Endodermal cell (in vitro differentiated cells): Measurements from ENCODE around the gene ZNRF3. TPM values are rescaled to one million over a fixed set of nuclear protein-coding genes. Genes with fewer than 3 reads are reported as not detected.

Source experiments
- DNase-seq: peaks from one replicate; pipeline ENCODE4 v3.0.0-alpha.2; 2017
- H3K27ac ChIP-seq: 2 replicates; pipeline ENCODE4 v1.5.1; 2013; ENCODE audit warnings: mild to moderate bottlenecking, low read depth, low read length, moderate library complexity
- H3K27me3 ChIP-seq: 2 replicates; pipeline ENCODE4 v1.6.1; 2013; ENCODE audit warnings: mild to moderate bottlenecking, low read length, moderate library complexity; ENCODE audit not compliant: insufficient read depth, control insufficient read depth, poor library complexity, severe bottlenecking
- H3K36me3 ChIP-seq: 2 replicates; pipeline ENCODE4 v1.7.0; 2013; ENCODE audit warnings: mild to moderate bottlenecking, low read length, moderate library complexity; ENCODE audit not compliant: control insufficient read depth, insufficient read depth
- H3K4me1 ChIP-seq: one replicate; pipeline ENCODE4 v1.7.0; 2013; ENCODE audit warnings: low read length; ENCODE audit not compliant: control insufficient read depth, insufficient read depth
- H3K4me3 ChIP-seq: 2 replicates; pipeline ENCODE4 v1.5.1; 2013; ENCODE audit warnings: mild to moderate bottlenecking, low read length, moderate library complexity
- H3K9ac ChIP-seq: 2 replicates; pipeline ENCODE4 v1.6.1; 2013; ENCODE audit warnings: mild to moderate bottlenecking, low read length, moderate library complexity; ENCODE audit not compliant: poor library complexity, severe bottlenecking; ENCODE audit errors: extremely low read depth
- H3K9me3 ChIP-seq: 2 replicates; pipeline ENCODE4 v1.6.1; 2013; ENCODE audit warnings: mild to moderate bottlenecking, low read length, moderate library complexity; ENCODE audit not compliant: control insufficient read depth
- H3K27ac Mint-ChIP-seq: 2 replicates; pipeline ENCODE4 v1.8.0; 2020; ENCODE audit warnings: mixed read lengths
- H3K27me3 Mint-ChIP-seq: 2 replicates; pipeline ENCODE4 v1.8.0; 2021; ENCODE audit warnings: mild to moderate bottlenecking, mixed read lengths; ENCODE audit not compliant: insufficient read depth
- H3K36me3 Mint-ChIP-seq: 2 replicates; pipeline ENCODE4 v1.8.0; 2020; ENCODE audit warnings: low read depth, mixed read lengths
- H3K4me1 Mint-ChIP-seq: 2 replicates; pipeline ENCODE4 v1.8.0; 2020; ENCODE audit warnings: mixed read lengths
- H3K4me3 Mint-ChIP-seq: 2 replicates; pipeline ENCODE4 v1.8.0; 2020; ENCODE audit warnings: mild to moderate bottlenecking, moderate library complexity, mixed read lengths
- H3K9me3 Mint-ChIP-seq: 2 replicates; pipeline ENCODE4 v1.8.0; 2020; ENCODE audit warnings: mild to moderate bottlenecking, mixed read lengths
- WGBS, 2 experiments: methylation state at CpG; one replicate each; pipeline versions ENCODE4 v1.1.5 to v1.1.7; 2013; ENCODE audit warnings: missing lambda C conversion rate in 2 of 2, mixed read lengths in 1 of 2; ENCODE audit not compliant: insufficient coverage in 1 of 2, insufficient read length in 1 of 2; 5-methylcytosine and 5-hydroxymethylcytosine counted together
- total RNA-seq, 2 donors: library from RNA; stranded (reverse); fragmentation: NEBNext Ultra II Directional in 1 of 2; extraction: Animal tissue kit (Norgen Biotek cat#: 25700) in 1 of 2; gene quantifications; 2 replicates in 1 of 2; 3 replicates in 1 of 2; pipeline ENCODE4 v1.2.1, GENCODE V29; 2021
- TF ChIP-seq, protein P1 (sequence below): fragments of 200-600 bp; sonication (generic); conservative IDR thresholded peaks from 2 replicates; pipeline ENCODE4 v1.5.0; 2021; ENCODE audit warnings: antibody characterized with exemption, mild to moderate bottlenecking

ZNRF3 gene
- total RNA-seq, 2 donors from 2014 or later = 15.8 to 19.8 TPM

DNA sequence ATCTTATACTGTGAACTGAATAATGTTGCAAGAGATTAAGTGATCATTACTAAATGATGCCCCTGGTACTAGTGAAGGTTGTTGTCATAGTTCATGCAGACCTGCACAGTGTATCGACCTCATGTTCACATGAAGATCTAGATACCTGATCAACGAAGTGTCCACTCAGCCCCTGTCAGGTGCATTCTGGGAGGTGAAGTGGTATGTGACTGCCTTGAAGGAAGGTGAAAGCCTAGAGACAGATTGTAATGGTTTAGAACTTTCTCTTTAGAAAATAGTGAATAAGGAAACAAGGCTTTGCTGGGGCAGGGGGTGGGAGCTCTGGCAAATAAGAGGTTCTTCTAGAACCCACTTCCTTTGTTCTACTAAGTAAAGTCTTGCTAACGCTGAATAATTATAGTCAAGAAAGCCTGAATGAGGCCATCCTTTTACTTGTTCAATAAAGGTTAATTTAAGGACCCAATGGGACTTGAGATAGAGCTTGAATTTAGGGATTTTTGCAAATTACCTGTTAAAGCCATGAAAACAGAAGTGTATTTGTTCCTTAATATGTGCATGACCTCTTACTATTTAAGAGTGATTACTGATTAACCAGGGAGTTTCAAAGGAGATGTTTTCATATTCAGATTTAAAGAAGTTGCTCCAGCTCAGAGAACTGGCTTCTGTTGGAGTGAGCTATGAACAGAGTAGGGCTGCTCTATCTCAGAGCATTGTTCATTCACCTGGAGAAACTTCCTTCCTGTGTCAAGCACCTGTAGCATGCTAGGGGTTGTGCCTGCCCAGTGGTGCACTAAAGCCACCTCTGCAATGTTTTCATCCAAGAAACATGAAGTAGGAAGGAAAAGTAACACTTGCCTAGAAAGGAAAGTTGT lies 132.9 kb downstream of the ZNRF3 start:
- DNase-seq = no peak
- H3K4me3 Mint-ChIP-seq = no peak overlapping the region
- H3K27me3 Mint-ChIP-seq = no peaks in the 10 kb centered on the region
- peaks cover 22% of the 10 kb centered on the region for H3K36me3 Mint-ChIP-seq
- H3K36me3 ChIP-seq = peaks cover 19% of the 10 kb centered on the region
- H3K9ac ChIP-seq = no peak overlapping the region
- H3K4me1 Mint-ChIP-seq = peaks cover 30% of the 10 kb centered on the region
- peaks cover 3% of the 10 kb centered on the region for H3K9me3 Mint-ChIP-seq
- H3K4me1 ChIP-seq = peaks cover 8% of the 10 kb centered on the region
- no peak overlapping the region for H3K4me3 ChIP-seq
- H3K27ac ChIP-seq = no peak overlapping the region
- TF ChIP-seq, protein P1, sequence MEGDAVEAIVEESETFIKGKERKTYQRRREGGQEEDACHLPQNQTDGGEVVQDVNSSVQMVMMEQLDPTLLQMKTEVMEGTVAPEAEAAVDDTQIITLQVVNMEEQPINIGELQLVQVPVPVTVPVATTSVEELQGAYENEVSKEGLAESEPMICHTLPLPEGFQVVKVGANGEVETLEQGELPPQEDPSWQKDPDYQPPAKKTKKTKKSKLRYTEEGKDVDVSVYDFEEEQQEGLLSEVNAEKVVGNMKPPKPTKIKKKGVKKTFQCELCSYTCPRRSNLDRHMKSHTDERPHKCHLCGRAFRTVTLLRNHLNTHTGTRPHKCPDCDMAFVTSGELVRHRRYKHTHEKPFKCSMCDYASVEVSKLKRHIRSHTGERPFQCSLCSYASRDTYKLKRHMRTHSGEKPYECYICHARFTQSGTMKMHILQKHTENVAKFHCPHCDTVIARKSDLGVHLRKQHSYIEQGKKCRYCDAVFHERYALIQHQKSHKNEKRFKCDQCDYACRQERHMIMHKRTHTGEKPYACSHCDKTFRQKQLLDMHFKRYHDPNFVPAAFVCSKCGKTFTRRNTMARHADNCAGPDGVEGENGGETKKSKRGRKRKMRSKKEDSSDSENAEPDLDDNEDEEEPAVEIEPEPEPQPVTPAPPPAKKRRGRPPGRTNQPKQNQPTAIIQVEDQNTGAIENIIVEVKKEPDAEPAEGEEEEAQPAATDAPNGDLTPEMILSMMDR = no peak
- peaks cover 4% of the 10 kb centered on the region for H3K9me3 ChIP-seq
- peak overlapping the region; percentile 73 for H3K27ac Mint-ChIP-seq
- WGBS, 2 experiments = 93 to 96% methylated on average over 3 of the region's 3 CpGs
- no peaks in the 10 kb centered on the region for H3K27me3 ChIP-seq

DNA sequence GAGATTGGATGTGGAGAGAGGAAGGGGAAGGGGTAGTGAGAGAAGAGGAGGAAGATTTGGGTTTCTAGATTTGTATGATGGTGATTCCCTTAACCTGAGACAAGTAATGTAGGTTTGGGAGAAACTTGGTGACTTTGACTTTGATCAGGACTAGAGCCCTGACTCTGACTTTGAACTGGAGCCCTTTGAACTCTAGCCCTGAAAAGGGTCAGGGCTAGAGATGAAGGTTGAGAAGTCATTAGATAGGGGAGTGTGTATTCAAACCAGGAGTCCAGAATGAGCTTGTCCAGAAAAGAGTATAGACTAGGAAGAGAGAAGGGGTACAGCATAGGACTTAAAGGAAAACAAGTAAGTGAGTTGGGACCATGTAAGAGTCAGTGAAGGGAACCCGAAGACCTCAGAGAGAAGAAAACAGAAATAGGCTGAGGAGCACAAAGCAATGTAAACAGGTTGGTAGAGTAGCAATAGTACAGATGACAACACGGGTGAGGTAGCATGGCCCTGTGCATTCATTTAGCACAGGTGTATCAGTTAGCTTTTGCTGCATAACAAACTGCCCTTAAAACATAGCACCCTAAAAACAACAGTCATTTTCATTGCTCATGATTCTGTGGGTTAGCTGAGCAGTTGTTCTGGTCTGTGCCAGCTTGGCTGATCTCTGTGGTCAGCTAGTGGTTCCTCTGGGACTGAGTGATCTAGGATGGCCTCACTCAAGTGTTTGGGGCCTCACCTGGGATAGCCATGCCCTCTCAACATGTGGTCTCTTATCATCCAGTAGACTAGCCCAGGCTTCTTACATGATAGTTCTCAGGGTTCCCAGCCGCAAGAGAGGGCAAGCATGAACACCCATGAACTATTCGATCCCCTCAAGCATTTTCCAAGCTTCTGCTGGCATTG lies 135.2 kb downstream of the ZNRF3 start:
- peaks cover 32% of the 10 kb centered on the region for H3K4me1 Mint-ChIP-seq
- H3K36me3 Mint-ChIP-seq = peaks cover 22% of the 10 kb centered on the region
- WGBS, 2 experiments = 98 to 100% methylated on average over 2 to 4 of the region's 4 CpGs

More for the DNA sequence above, 135.2 kb downstream of the ZNRF3 start:
- Histone ChIP-seq H3K9me3 (peaks cover 4% of the 10 kb centered on the region), H3K9ac (no peak overlapping the region), H3K4me3 (no peak overlapping the region), H3K27me3 (no peaks in the 10 kb centered on the region), H3K27ac (no peak overlapping the region), H3K4me1 (no peaks in the 10 kb centered on the region), H3K36me3 (no peaks in the 10 kb centered on the region)
- Mint-ChIP-seq H3K27ac (no peak overlapping the region), H3K4me3 (no peak overlapping the region), H3K9me3 (peaks cover 3% of the 10 kb centered on the region), H3K27me3 (no peaks in the 10 kb centered on the region)
- no peak for DNase-seq
- TF ChIP-seq, protein P1 = no peak
